A549 (cell line): ENCODE results near the gene GC.

ENCODE experiments used
- CTCF ChIP-seq: fragments of >200 bp; sonication (Bioruptor Twin); formaldehyde crosslinking; IDR thresholded peaks from 3 replicates; pipeline ENCODE4 v1.5.1; 2016
- FOSL2 ChIP-seq, 2 experiments: fragments of 450-650 bp in 1 of 2; fragments of >200 bp in 1 of 2; sonication (Bioruptor Twin) in 1 of 2; formaldehyde crosslinking; IDR thresholded peaks; 2 replicates each; pipeline versions ENCODE4 v1.5.0 to v1.6.1; 2016 to 2020; ENCODE audit warnings: mild to moderate bottlenecking in 1 of 2, moderate library complexity in 1 of 2
- GATA3 ChIP-seq: IDR thresholded peaks from 2 replicates; pipeline ENCODE4 v1.6.1; 2012; ENCODE audit warnings: borderline replicate concordance
- JUNB ChIP-seq: fragments of >200 bp; sonication (Bioruptor Twin); formaldehyde crosslinking; IDR thresholded peaks from 2 replicates; pipeline ENCODE4 v1.6.1; 2016
- POLR2A ChIP-seq: IDR thresholded peaks from 2 replicates; pipeline ENCODE4 v1.6.1; 2012; ENCODE audit warnings: mild to moderate bottlenecking, low read length
- RAD21 ChIP-seq, 2 experiments: fragments of >200 bp in 1 of 2; sonication (Bioruptor Twin) in 1 of 2; formaldehyde crosslinking in 1 of 2; IDR thresholded peaks in 1 of 2; conservative IDR thresholded peaks in 1 of 2; 2 replicates in 1 of 2; 3 replicates in 1 of 2; pipeline ENCODE4 v1.6.1; 2012 to 2018; ENCODE audit warnings: inconsistent platforms in 1 of 2
- RCOR1 ChIP-seq: fragments of 150-350 bp; IDR thresholded peaks from 2 replicates; pipeline ENCODE4 v1.6.1; 2014; ENCODE audit warnings: antibody characterized with exemption, low read length, low read depth
- REST ChIP-seq: fragments of 200-600 bp; sonication (generic); IDR thresholded peaks from 2 replicates; pipeline ENCODE4 v1.6.1; 2016; ENCODE audit warnings: antibody characterized with exemption, mild to moderate bottlenecking, moderate library complexity
- RNF2 ChIP-seq: fragments of 200-600 bp; sonication (generic); IDR thresholded peaks from 2 replicates; pipeline ENCODE4 v1.6.1; 2016; ENCODE audit warnings: low read depth, mild to moderate bottlenecking, antibody characterized with exemption, moderate library complexity, borderline replicate concordance

GRCh38 chr4:71807469-71807868, 23.6 kb upstream of the GC start:
- TF ChIP-seq CTCF (no peak), JUNB (no peak), REST (no peak), POLR2A (no peak), FOSL2 (IDR thresholded peaks at IDR 0.05) (no peak), FOSL2 (CRISPR knock-in tag; IDR thresholded peaks at IDR 0.05) (no peak), RAD21 (conservative IDR thresholded peaks at IDR 0.05 in 1 of 2, IDR thresholded peaks at IDR 0.05 in 1 of 2) (no peak), RNF2 (no peak), GATA3 (no peak), RCOR1 (no peak)
